H1 (cell line): ENCODE data around the gene CEP192.

Source experiments
- EP300 ChIP-seq, 2 experiments: IDR thresholded peaks; 1 replicate in 1 of 2; 2 replicates in 1 of 2; pipeline ENCODE4 v1.6.1; 2011 to 2012; ENCODE audit warnings: low read depth in 2 of 2, low read length in 2 of 2, mild to moderate bottlenecking in 2 of 2, borderline replicate concordance in 1 of 2, inconsistent platforms in 1 of 2, moderate library complexity in 1 of 2
- YY1 ChIP-seq: IDR thresholded peaks from 2 replicates; pipeline ENCODE4 v1.6.1; 2011; ENCODE audit warnings: low read depth, mild to moderate bottlenecking, low read length
- TF ChIP-seq, protein P1 (sequence below), 3 experiments: IDR thresholded peaks; 1 replicate in 2 of 3; 2 replicates in 1 of 3; pipeline versions ENCODE4 v1.5.1 to v1.6.1; 2011; ENCODE audit warnings: low read length in 3 of 3, mild to moderate bottlenecking in 3 of 3, inconsistent platforms in 2 of 3, low read depth in 1 of 3, moderate library complexity in 1 of 3; ENCODE audit not compliant: insufficient read depth in 1 of 3; ENCODE audit errors: control extremely low read depth in 1 of 3

DNA sequence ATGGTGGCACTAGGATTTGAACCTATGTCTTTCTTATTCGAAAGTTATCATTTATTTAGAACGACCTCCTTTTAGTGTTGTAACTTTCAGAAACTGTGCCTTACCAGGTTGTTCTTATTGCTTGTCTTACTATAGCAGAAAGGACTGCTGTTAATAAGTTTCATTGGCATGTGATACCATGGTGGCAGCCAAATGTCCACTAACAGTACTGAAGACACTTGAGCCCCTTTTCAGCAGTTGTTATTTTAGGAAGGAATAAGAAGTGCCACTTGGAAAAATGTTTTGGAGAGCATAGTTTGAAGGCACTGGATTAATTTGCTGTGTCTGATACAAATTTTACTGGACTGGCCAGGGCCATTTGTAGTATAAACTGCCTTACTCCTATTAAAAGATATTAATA, 37.7 kb downstream of the CEP192 start:
- TF ChIP-seq EP300 (IDR thresholded peaks at IDR 0.05; ENCODE audit: borderline replicate concordance in 1 of 2, low read depth in 2 of 2, low read length in 2 of 2) (no peak), YY1 (no peak)
- TF ChIP-seq, protein P1, sequence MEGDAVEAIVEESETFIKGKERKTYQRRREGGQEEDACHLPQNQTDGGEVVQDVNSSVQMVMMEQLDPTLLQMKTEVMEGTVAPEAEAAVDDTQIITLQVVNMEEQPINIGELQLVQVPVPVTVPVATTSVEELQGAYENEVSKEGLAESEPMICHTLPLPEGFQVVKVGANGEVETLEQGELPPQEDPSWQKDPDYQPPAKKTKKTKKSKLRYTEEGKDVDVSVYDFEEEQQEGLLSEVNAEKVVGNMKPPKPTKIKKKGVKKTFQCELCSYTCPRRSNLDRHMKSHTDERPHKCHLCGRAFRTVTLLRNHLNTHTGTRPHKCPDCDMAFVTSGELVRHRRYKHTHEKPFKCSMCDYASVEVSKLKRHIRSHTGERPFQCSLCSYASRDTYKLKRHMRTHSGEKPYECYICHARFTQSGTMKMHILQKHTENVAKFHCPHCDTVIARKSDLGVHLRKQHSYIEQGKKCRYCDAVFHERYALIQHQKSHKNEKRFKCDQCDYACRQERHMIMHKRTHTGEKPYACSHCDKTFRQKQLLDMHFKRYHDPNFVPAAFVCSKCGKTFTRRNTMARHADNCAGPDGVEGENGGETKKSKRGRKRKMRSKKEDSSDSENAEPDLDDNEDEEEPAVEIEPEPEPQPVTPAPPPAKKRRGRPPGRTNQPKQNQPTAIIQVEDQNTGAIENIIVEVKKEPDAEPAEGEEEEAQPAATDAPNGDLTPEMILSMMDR (IDR thresholded peaks at IDR 0.05; ENCODE audit: control extremely low read depth in 1 of 3, insufficient read depth in 1 of 3, low read depth in 1 of 3, low read length in 3 of 3): no peak
